Heart left ventricle (tissue), 13 donors: ENCODE results near the gene CEBPA.

Source experiments
- CTCF ChIP-seq, 12 donors: fragments of 200-600 bp; sonication (generic) in 4 of 12; IDR thresholded peaks; one replicate each; pipeline versions ENCODE4 v1.5.0 to v1.8.0; 2018 to 2022; ENCODE audit warnings: antibody characterized with exemption in 12 of 12, mild to moderate bottlenecking in 5 of 12
- POLR2A ChIP-seq, 2 donors: fragments of 450-650 bp; IDR thresholded peaks; one replicate each; pipeline ENCODE4 v1.6.1; 2017; ENCODE audit warnings: antibody characterized with exemption in 2 of 2, mild to moderate bottlenecking in 2 of 2, moderate library complexity in 2 of 2
- donor health status: ischemic (EF 13 %, LVEDD 7.1; RV severe dilation, severe dysfunction).
- donor health status: DM: no; HTN: yes; CAD: no.
- donor health status: DM: no; HTN: no; CAD: no.
- donor health status: ischemic (EF 25% LVEDD 6.9; RV normal size, moderate dysfunction).
- donor health status: ischemic (EF 25% LVEDD 5.7; RV mildly dilated, moderate dysfunction).
- donor health status: ischemic (EF 35%, LVEDD 5.7; RV mildly dilated, moderate dysfunction).
- donor health status: nonischemic (EF 11% LVEDD 7.7; RV severe dilation, severe dysfunction).
- donor health status: DM: yes; HTN: yes; CAD: no.
- donor health status: PGD.
- donor health status: ischemic (EF 29% LVEDD 5.4; RV normal size, mild dysfunction).
- donor health status: nonischemic (EF 23%, LVEDD 6.1; RV moderate dilation, normal function).

GRCh38 chr19:33306191-33306590 is 3.9 kb upstream of the CEBPA start:
- TF ChIP-seq CTCF (IDR thresholded peaks at IDR 0.05) (no peak), POLR2A (IDR thresholded peaks at IDR 0.05) (no peak)
